Mesendoderm (in vitro differentiated cells): ENCODE results near the gene ISLR.
A peak's percentile ranks its signal among the peaks of the same experiment; 100 is the strongest.

Experiments used
- DNase-seq: peaks from one replicate; pipeline ENCODE4 v3.0.0; 2013
- H2AK5ac ChIP-seq: 2 replicates; pipeline ENCODE4 v1.6.1; 2013; ENCODE audit warnings: low read length, inconsistent platforms
- H2BK120ac ChIP-seq: 2 replicates; pipeline ENCODE4 v1.6.1; 2013; ENCODE audit warnings: low read depth, mild to moderate bottlenecking, low read length, moderate library complexity, mixed read lengths
- H2BK15ac ChIP-seq: replicated peaks from 2 replicates; pipeline ENCODE4 v1.6.1; 2013; ENCODE audit warnings: low read depth, mild to moderate bottlenecking, moderate library complexity
- H2BK5ac ChIP-seq: 2 replicates; pipeline ENCODE4 v1.6.1; 2013; ENCODE audit warnings: low read length, inconsistent platforms
- H3K18ac ChIP-seq: 2 replicates; pipeline ENCODE4 v1.6.1; 2013; ENCODE audit warnings: mild to moderate bottlenecking, low read length, mixed read lengths
- H3K23ac ChIP-seq: one replicate; pipeline ENCODE4 v1.6.1; 2013; ENCODE audit warnings: low read length
- H3K27ac ChIP-seq: 2 replicates; pipeline ENCODE4 v1.5.1; 2013; ENCODE audit warnings: low read depth, mild to moderate bottlenecking, inconsistent platforms, low read length, moderate library complexity
- H3K27me3 ChIP-seq: 2 replicates; pipeline ENCODE4 v1.6.1; 2013; ENCODE audit warnings: low read length, control low read depth, mild to moderate bottlenecking, inconsistent platforms; ENCODE audit not compliant: insufficient read depth, poor library complexity
- H3K36me3 ChIP-seq: 2 replicates; pipeline ENCODE4 v1.6.1; 2013; ENCODE audit warnings: low read length, inconsistent platforms; ENCODE audit not compliant: control insufficient read depth, insufficient read depth
- H3K4ac ChIP-seq: one replicate; pipeline ENCODE4 v1.6.1; 2013; ENCODE audit warnings: low read depth, mild to moderate bottlenecking, low read length, moderate library complexity
- H3K4me1 ChIP-seq: 2 replicates; pipeline ENCODE4 v1.6.1; 2013; ENCODE audit warnings: low read depth, low read length, inconsistent platforms; ENCODE audit not compliant: control insufficient read depth
- H3K4me2 ChIP-seq: 2 replicates; pipeline ENCODE4 v1.6.1; 2013; ENCODE audit warnings: low read length
- H3K4me3 ChIP-seq: 2 replicates; pipeline ENCODE4 v1.5.1; 2013; ENCODE audit warnings: mild to moderate bottlenecking, low read length
- H3K56ac ChIP-seq: one replicate; pipeline ENCODE4 v1.6.1; 2013; ENCODE audit warnings: low read length
- H3K79me1 ChIP-seq: 2 replicates; pipeline ENCODE4 v1.6.1; 2013; ENCODE audit warnings: low read length, inconsistent platforms
- H3K79me2 ChIP-seq: 2 replicates; pipeline ENCODE4 v1.6.1; 2013; ENCODE audit warnings: mild to moderate bottlenecking, low read length; ENCODE audit not compliant: control insufficient read depth, insufficient read depth
- H3K9ac ChIP-seq: 2 replicates; pipeline ENCODE4 v1.6.1; 2013; ENCODE audit warnings: low read length, inconsistent platforms
- H4K5ac ChIP-seq: one replicate; pipeline ENCODE4 v1.6.1; 2013; ENCODE audit warnings: low read length
- H4K8ac ChIP-seq: one replicate; pipeline ENCODE4 v1.6.1; 2013; ENCODE audit warnings: low read depth, mild to moderate bottlenecking, control low read depth, low read length, moderate library complexity
- WGBS: extraction: QIAGEN DNeasy Blood & Tissue Kit; methylation state at CpG from one replicate; pipeline ENCODE4 v1.1.7; 2013; ENCODE audit warnings: low lambda C conversion rate, missing lambda C conversion rate; ENCODE audit not compliant: insufficient coverage; ENCODE audit errors: extremely low coverage; 5-methylcytosine and 5-hydroxymethylcytosine counted together

The ISLR gene

GRCh38 chr15:74214324-74215021 lies 41.0 kb downstream of the ISLR start:
- no peak overlapping the region for H3K23ac ChIP-seq
- peak overlapping the region; percentile 16 for H3K18ac ChIP-seq
- H3K27ac ChIP-seq, result peak overlapping the region; percentile 58
- no peak overlapping the region for H3K9ac ChIP-seq
- no peak overlapping the region for H2BK15ac ChIP-seq
- no peak overlapping the region for H2AK5ac ChIP-seq
- no peaks in the 10 kb centered on the region for H3K27me3 ChIP-seq
- H3K56ac ChIP-seq, result peak overlapping the region; percentile 56
- H2BK5ac ChIP-seq, result no peak overlapping the region
- no peaks in the 10 kb centered on the region for H3K79me2 ChIP-seq
- no peak overlapping the region for H3K4me3 ChIP-seq
- H3K4me1 ChIP-seq, result peaks cover 18% of the 10 kb centered on the region
- no peak overlapping the region for H4K5ac ChIP-seq
- peak overlapping the region; percentile 17 for H3K4ac ChIP-seq
- no peak overlapping the region for H3K4me2 ChIP-seq
- no peaks in the 10 kb centered on the region for H3K79me1 ChIP-seq
- no peak overlapping the region for H4K8ac ChIP-seq
- no CpG with 5 or more reads among the region's 6 CpGs for WGBS
- DNase-seq, result no peak
- H2BK120ac ChIP-seq, result no peak overlapping the region
- no peaks in the 10 kb centered on the region for H3K36me3 ChIP-seq

DNA sequence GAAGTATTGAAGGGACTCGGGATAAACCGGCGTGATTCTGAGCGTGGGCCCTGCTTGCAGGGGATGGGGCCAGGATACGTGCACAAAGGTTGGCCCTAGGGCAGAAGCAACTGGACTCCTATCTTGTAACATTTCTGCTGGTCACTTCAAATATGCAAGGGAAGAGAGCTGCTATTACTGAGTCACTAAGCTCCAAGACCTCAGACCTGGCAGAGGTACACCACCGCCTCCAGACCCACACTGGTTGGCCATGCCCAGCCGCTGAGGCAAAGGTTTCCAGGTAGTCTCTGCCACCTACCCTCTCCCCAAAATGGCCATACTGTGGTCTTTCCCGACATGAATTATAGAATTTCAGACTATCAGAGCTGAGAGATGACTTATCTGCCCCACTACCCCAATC lies 42.4 kb downstream of the ISLR start:
- Histone ChIP-seq H3K79me2 (no peaks in the 10 kb centered on the region), H4K8ac (no peak overlapping the region), H2BK120ac (no peak overlapping the region), H3K4me3 (no peak overlapping the region), H3K9ac (no peak overlapping the region), H3K79me1 (no peaks in the 10 kb centered on the region), H3K27me3 (no peaks in the 10 kb centered on the region), H3K56ac (no peak overlapping the region), H2BK15ac (no peak overlapping the region), H3K27ac (no peak overlapping the region), H3K36me3 (no peaks in the 10 kb centered on the region), H2BK5ac (no peak overlapping the region), H2AK5ac (peak overlapping the region; percentile 43), H3K18ac (no peak overlapping the region), H4K5ac (no peak overlapping the region), H3K4me1 (peaks cover 15% of the 10 kb centered on the region), H3K4ac (no peak overlapping the region), H3K4me2 (no peak overlapping the region), H3K23ac (no peak overlapping the region)
- 100% methylated on average over 1 of the region's 8 CpGs for WGBS
- no peak for DNase-seq

GRCh38 chr15:74216949-74217348 lies 43.4 kb downstream of the ISLR start:
- peaks cover 20% of the 10 kb centered on the region for H3K4me1 ChIP-seq
- H3K4me3 ChIP-seq, result no peak overlapping the region
- H2BK15ac ChIP-seq, result no peak overlapping the region
- no peaks in the 10 kb centered on the region for H3K79me2 ChIP-seq
- no peaks in the 10 kb centered on the region for H3K79me1 ChIP-seq
- no peak overlapping the region for H3K4me2 ChIP-seq
- no peak overlapping the region for H3K4ac ChIP-seq
- no peak for DNase-seq
- H4K8ac ChIP-seq, result no peak overlapping the region
- no peak overlapping the region for H3K56ac ChIP-seq
- no peak overlapping the region for H2BK5ac ChIP-seq
- no peak overlapping the region for H3K27ac ChIP-seq
- peaks cover 2% of the 10 kb centered on the region for H3K27me3 ChIP-seq
- H3K18ac ChIP-seq, result no peak overlapping the region
- no peak overlapping the region for H3K9ac ChIP-seq
- no peak overlapping the region for H3K23ac ChIP-seq
- no peak overlapping the region for H2BK120ac ChIP-seq
- no peaks in the 10 kb centered on the region for H3K36me3 ChIP-seq
- H2AK5ac ChIP-seq, result no peak overlapping the region
- no CpG with 5 or more reads among the region's 3 CpGs for WGBS
- no peak overlapping the region for H4K5ac ChIP-seq

- no peak overlapping the region for H3K4me3 ChIP-seq
- H2BK120ac ChIP-seq, result no peak overlapping the region
- no peak overlapping the region for H3K23ac ChIP-seq
- no peak overlapping the region for H3K4ac ChIP-seq
- no peak overlapping the region for H3K9ac ChIP-seq
- no peak for DNase-seq
- no CpG with 5 or more reads among the region's 16 CpGs for WGBS
- H2BK15ac ChIP-seq, result no peak overlapping the region
- no peak overlapping the region for H4K5ac ChIP-seq
- no peak overlapping the region for H2AK5ac ChIP-seq
- H3K56ac ChIP-seq, result no peak overlapping the region
- no peaks in the 10 kb centered on the region for H3K36me3 ChIP-seq
- no peaks in the 10 kb centered on the region for H3K79me1 ChIP-seq
- no peak overlapping the region for H3K18ac ChIP-seq
- H3K79me2 ChIP-seq, result no peaks in the 10 kb centered on the region
- H2BK5ac ChIP-seq, result no peak overlapping the region
- H3K27me3 ChIP-seq, result peaks cover 7% of the 10 kb centered on the region
- no peak overlapping the region for H4K8ac ChIP-seq
- peaks cover 20% of the 10 kb centered on the region for H3K4me1 ChIP-seq
- H3K4me2 ChIP-seq, result no peak overlapping the region
- H3K27ac ChIP-seq, result no peak overlapping the region
Observed at GRCh38 chr15:74217907-74218885, 44.7 kb downstream of the ISLR start.

DNA sequence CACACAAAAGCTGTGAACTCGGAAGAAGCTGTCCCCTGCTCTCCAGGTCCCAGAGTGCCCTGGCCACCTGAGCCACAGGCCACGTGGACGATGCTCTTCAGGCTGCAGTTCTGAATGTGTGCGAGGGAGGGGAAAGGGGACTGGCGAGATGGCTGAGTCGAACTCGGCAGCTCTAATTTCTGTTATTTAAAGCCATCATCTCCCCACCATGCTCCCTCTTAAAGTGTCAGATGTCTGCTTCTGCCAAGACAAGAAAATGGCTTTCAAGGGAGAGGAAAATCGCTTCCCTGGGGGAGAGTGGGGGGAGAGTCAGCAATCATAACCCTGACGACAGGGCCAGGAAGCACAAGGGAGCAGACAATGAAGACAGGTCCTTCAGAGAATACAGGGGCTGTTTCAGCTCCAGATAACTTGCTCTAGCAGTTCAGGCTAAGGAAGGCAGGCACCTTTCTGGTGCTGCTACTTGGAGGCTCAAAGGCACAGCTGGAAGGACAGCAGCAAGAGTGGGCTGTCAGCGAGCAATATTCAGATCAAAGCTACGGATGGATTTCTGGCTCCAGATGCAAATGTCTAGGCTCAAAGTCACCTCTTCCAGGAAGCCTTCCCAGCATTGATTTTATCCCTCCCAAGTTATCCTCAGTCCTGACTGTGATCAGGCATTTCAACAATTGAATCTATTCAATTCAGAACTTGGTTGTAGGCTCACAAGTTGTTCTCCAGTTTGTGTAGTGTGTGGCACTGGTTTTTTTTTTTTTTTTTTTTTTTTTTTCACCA lies 47.2 kb downstream of the ISLR start:
- no peak overlapping the region for H3K23ac ChIP-seq
- H3K4me1 ChIP-seq, result peaks cover 29% of the 10 kb centered on the region
- no peaks in the 10 kb centered on the region for H3K36me3 ChIP-seq
- no peak overlapping the region for H3K4me3 ChIP-seq
- DNase-seq, result no peak
- no peak overlapping the region for H2AK5ac ChIP-seq
- H2BK120ac ChIP-seq, result no peak overlapping the region
- no peak overlapping the region for H4K5ac ChIP-seq
- H3K4ac ChIP-seq, result no peak overlapping the region
- peak overlapping the region; percentile 27 for H3K56ac ChIP-seq
- H3K18ac ChIP-seq, result no peak overlapping the region
- no peak overlapping the region for H2BK5ac ChIP-seq
- no peak overlapping the region for H3K27ac ChIP-seq
- peaks cover 9% of the 10 kb centered on the region for H3K27me3 ChIP-seq
- no peak overlapping the region for H2BK15ac ChIP-seq
- H4K8ac ChIP-seq, result no peak overlapping the region
- H3K9ac ChIP-seq, result no peak overlapping the region
- no CpG with 5 or more reads among the region's 11 CpGs for WGBS
- H3K79me2 ChIP-seq, result no peaks in the 10 kb centered on the region
- no peaks in the 10 kb centered on the region for H3K79me1 ChIP-seq
- H3K4me2 ChIP-seq, result no peak overlapping the region
